NCI-H128 (cell line): ENCODE results near the gene IPCEF1.

Experiments used
- DNase-seq: peaks from one replicate; lab custom pipeline; 2025; ENCODE audit not compliant: unreplicated experiment; lab: John Stamatoyannopoulos, UW

IPCEF1 gene

GRCh38 chr6:154297721-154298120 is 58.9 kb downstream of the IPCEF1 start:
- no peak for DNase-seq

GRCh38 chr6:154297210-154297609 is 59.4 kb downstream of the IPCEF1 start:
- DNase-seq = no peak

- DNase-seq = no peak
Measured at GRCh38 chr6:154295733-154296132, 60.9 kb downstream of the IPCEF1 start.

- DNase-seq = no peak
Measured at GRCh38 chr6:154292855-154293519, 63.6 kb downstream of the IPCEF1 start.

- no peak for DNase-seq
Measured at GRCh38 chr6:154292066-154292465, 64.5 kb downstream of the IPCEF1 start.

GRCh38 chr6:154289818-154290508 is 66.6 kb downstream of the IPCEF1 start:
- DNase-seq = no peak

GRCh38 chr6:154285826-154286225 is 70.8 kb downstream of the IPCEF1 start:
- no peak for DNase-seq

- DNase-seq = no peak
Measured at GRCh38 chr6:154284313-154284853, 72.2 kb downstream of the IPCEF1 start.

GRCh38 chr6:154280521-154280920 is 76.1 kb downstream of the IPCEF1 start:
- DNase-seq = no peak

- DNase-seq = no peak
Measured at GRCh38 chr6:154277629-154278017, 79.0 kb downstream of the IPCEF1 start.

- no peak for DNase-seq
Measured at GRCh38 chr6:154276810-154277628, 79.6 kb downstream of the IPCEF1 start.

- no peak for DNase-seq
Measured at GRCh38 chr6:154274168-154274567, 82.4 kb downstream of the IPCEF1 start.

GRCh38 chr6:154268486-154268885 is 88.1 kb downstream of the IPCEF1 start:
- DNase-seq = no peak

GRCh38 chr6:154267508-154268106 is 89.0 kb downstream of the IPCEF1 start:
- DNase-seq = no peak

GRCh38 chr6:154266560-154267099 is 90.0 kb downstream of the IPCEF1 start:
- no peak for DNase-seq

GRCh38 chr6:154261688-154262397 is 94.8 kb downstream of the IPCEF1 start:
- DNase-seq = no peak

GRCh38 chr6:154258064-154258757 is 98.4 kb downstream of the IPCEF1 start:
- DNase-seq = no peak

GRCh38 chr6:154257067-154257466 is 99.5 kb downstream of the IPCEF1 start:
- DNase-seq = no peak

- DNase-seq = no peak
Measured at GRCh38 chr6:154252678-154253077, 103.9 kb downstream of the IPCEF1 start.

- DNase-seq = no peak
Measured at GRCh38 chr6:154251116-154251515, 105.5 kb downstream of the IPCEF1 start.
